NK-92 (cell line): ENCODE data around the gene GC.
"Not testable (repeated sequence)": the region's sequence is repeated elsewhere in the genome, so short reads cannot be mapped to it uniquely, and the experiment has no call there.

Experiments used
- DNase-seq: peaks from one replicate; lab custom pipeline; 2025; ENCODE audit not compliant: unreplicated experiment; lab: John Stamatoyannopoulos, UW

GC gene, protein sequence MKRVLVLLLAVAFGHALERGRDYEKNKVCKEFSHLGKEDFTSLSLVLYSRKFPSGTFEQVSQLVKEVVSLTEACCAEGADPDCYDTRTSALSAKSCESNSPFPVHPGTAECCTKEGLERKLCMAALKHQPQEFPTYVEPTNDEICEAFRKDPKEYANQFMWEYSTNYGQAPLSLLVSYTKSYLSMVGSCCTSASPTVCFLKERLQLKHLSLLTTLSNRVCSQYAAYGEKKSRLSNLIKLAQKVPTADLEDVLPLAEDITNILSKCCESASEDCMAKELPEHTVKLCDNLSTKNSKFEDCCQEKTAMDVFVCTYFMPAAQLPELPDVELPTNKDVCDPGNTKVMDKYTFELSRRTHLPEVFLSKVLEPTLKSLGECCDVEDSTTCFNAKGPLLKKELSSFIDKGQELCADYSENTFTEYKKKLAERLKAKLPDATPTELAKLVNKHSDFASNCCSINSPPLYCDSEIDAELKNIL

DNA sequence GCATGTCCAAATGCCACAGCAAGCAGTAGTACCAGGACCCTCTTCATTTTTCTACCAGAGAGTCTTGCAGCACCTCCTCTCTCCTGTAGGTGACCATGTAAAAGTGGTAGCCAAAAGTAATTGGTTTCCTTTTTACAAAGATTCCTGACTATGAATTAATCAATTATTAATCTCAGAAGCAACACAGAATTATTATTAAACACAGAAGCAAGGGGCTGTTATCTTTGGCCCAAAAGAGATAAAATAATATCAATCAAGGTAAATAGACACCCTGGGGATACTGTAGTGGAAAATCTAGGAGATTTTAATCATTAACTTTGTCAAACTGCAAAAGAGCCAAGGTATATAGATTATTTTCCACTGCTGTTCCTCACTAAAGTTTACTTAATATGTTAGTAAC is at the start of gene GC:
TSS of gene GC (minus strand) at position 108 of the 400 bp plus-strand sequence. CDS start at position 47, 61 bp downstream.
- no peak for DNase-seq

DNA sequence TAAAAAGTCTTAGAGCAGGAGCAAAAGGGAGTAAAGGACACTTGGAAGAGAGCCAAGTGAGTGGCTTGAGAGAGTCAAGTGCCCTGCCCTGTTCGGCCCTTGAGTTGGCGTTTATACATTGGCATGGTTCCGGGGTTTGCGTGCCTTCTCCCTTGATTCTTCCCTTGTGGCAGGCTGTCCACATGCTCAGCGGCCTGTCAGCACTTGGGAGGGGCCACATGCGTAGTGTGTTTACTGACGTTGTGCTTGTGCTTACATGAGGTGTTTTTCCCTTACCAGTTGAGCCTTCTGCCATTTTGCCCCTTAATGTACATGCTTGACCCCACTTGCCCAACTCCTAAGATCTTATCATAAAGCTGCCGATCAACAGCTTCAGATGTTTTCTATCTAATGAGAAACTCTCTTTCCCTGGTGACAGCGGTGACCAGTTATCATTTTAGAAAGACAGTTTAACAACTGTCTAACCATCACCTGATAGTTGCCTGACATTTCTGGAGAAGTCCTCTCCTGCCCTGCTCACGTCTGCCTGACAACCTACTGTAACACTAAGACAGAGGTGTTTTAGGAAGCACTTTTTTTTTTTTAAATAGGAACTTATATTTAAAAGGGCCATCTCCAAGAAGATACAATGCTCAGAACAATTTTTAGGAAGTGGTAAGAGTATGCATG is 49.5 kb upstream of the GC start:
- DNase-seq = no peak

DNA sequence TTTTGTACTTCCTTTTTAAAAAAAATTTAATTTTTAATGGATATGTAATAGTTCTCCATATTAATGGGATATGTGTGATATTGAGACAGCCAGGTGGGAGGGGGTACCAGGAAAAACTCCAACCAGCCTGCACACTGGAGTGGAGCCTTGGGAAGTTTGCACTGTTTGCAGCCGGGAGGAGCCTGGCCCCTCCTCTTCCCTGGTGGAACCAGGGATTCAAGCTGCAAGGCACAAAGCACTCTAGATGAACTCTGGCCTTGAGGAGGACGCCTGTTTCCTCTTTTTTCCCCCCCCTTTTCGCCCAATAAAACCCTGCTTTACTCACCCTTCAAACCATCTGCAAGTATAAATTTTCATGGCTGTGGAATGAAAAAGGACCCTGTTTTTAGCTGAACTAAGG is 48.2 kb upstream of the GC start:
- no peak for DNase-seq

DNA sequence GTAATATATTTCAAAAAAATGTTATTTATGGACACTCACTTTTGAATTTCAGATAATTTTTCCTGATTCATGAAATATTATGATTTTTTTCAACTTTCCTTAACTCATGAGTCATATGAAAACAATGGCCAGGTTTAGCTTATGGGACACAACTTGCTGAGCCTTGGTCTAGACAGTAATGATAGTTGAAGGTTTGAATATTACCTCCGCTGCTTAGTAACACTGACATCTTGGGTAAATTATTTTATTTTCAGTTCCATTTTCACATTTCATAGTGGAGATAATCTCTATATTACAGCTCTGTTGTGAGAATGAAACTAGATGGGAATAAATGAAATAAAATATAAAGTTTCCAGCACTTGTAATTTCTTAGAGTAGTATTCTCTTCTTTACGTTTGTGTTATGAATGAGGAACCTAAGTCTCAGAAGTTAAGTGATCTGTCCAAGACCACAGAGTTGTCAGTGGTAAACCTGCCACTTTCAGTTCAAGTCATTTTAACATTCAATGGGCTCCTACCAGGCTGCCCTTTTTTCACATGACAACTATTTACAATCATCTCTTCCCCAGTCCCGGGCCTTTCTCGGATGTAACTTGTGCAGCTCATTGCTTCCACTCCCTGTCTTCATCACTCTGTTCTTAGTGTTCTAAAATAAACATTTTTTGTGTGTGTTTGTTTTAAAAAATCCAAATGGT is 46.8 kb upstream of the GC start:
- no peak for DNase-seq

DNA sequence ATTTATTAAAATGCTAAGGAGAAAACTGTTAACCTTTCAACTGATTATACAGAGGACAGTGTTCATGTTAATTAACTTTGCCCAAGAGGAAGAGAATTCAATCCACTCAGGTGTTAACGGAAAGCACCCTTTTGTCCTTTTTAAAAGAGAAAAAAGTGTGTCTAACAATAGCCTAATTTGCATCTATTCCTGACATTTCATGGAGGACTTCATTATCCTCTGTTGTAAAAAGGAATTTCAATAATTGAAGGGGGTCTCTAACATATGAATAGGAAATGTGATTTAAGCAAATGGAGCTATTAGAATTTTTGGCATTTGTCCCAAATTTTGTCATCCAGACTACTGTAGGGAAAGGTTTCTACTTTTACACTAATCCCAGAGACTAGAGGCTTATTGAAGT is 44.6 kb upstream of the GC start:
- DNase-seq = no peak

DNA sequence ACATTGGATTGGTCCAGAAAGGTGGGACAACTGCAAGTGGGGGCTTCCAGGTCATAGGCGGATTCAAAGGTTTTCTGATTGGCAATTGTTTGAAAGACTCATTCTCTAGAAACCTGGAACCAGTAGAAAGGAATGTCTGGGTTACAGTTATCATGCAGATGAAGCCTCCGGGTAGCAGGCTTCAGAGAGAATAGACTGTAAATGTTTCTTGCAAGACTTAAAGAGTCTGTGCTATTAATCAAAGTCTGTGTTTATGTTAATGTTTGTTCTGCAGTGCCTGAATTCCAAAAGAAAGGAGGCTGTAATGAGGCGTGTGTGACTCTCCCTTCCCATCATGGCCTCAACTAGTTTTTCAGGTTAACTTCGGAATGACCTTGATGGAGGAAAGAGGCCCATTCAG is 43.9 kb upstream of the GC start:
- no peak for DNase-seq

DNA sequence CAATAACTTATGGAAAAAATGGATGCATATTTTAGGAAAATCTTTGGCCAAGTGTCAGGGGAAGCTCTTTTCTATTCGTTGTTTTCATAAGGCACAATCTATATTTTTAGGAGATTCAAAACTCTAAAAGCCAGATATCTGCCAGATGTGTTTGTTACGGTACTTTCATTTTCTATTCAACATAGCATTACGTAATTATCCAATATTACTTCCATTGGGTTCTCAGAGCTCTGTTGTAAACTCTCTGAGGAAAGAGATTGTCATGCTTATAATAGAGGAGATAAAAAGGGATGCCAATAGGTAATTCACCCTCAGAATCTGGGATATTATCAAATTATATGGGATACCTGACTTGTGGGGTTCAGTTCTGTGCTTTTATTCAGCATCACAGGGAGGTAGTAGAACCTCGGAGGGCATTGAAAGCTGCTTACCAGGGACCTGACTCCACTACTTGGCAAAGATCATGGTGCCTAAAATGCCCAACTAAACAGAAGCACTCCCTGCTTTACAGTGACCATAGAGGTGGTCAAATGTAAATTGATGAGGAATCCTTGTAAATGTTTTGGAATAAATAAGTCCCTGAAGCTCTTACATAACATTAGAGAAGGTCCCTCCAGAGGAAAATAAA is 32.9 kb upstream of the GC start:
- DNase-seq = no peak

DNA sequence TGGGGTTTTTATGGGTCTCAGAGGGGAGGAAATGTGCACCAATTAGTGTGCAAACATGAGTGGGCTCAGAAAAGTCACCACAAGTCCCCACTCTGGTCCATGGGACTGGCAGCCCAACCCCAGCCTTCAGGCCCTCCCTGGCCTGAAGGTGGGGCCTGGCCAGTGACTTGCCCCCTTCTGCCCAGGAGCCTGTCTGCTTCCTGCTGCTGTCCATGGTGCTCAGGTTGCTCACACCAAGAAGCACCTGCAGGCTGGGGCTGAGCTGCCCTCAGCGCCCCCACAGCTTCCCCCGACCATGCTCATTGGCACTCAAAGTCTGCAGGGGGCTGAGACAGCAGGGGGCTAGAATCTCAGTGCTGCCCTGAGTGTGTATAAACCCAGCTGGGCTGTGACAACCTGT is 30.6 kb upstream of the GC start:
- no peak for DNase-seq

DNA sequence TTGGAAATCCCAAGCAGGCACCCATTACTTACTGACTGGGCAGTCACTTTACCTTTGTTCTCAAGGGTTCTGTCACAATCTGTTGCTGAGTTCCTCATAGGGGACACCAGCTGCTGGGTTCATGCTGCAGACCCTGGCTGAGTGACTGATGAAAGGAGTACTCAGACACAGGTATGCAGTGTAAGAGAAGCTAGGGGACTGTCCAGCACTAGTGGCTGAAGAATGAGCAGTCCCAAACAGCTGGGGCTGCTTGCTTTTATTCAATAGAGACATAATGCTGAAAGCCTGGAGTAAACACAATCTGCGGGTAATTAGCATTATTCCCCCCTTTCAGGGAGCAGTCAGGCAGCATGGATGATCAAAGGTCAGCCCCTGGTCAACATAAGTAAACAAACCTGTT is 25.9 kb upstream of the GC start:
- not testable (repeated sequence) for DNase-seq

DNA sequence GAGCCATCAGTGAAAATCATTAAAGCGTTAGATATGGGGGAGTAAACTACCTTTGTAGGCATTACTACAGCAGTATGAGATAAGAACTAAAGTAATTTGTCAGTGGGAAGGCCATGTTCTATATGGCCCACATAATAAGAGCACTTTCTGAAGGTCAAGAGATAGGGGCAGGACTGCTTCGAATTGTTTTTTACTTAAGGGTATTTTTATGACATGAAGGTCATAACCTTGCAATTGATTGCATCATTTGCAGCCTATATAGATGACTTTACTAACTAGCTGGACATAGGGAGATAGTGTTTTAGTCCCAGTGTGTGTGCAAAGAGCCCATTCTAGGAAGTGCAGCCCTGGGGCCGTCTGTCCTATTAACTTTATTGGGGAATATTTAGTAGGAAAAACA is 23.6 kb upstream of the GC start:
- DNase-seq = no peak

DNA sequence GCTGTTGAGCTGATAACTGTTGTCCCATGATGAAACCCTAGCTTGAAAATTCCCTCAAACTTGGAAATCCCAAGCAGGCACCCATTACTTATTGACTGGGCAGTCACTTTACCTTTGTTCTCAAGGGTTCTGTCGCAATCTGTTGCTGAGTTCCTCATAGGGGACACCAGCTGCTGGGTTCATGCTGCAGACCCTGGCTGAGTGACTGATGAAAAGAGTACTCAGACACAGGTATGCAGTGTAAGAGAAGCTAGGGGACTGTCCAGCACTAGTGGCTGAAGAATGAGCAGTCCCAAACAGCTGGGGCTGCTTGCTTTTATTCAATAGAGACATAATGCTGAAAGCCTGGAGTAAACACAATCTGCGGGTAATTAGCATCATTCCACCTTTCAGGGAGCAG is 21.4 kb upstream of the GC start:
- not testable (repeated sequence) for DNase-seq

DNA sequence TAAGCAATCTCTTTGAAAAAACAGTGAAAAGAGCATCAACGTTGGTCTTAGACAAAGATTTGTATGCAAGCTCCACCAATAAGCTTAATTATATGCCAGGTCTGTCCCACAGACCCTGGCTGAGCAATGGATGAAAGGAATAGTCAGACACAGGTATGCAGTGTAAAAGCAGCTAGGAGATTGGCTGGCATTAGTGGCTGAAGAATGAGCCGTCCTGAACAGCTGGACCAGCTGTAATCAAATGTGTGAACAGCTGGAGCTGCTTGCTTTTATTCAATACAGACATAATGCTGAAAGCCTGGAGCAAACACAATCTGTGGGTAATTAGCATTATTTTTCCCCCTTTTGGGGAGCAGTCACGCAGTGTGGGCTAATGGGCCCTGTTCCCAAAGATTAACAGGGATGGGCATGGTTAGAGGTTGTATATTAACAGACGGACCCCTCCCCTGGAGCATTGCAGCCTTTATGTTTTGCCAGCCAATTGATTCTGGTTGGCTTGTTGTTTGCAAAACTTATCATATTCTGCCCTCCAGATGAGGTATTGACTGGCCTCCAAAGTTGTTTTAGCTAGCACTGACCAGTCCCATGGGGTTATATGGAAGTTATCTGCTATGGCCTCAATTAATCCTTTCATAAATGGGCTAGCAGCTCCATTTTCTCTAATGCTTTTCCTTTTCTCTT is 20.3 kb upstream of the GC start:
- DNase-seq = not testable (repeated sequence)

DNA sequence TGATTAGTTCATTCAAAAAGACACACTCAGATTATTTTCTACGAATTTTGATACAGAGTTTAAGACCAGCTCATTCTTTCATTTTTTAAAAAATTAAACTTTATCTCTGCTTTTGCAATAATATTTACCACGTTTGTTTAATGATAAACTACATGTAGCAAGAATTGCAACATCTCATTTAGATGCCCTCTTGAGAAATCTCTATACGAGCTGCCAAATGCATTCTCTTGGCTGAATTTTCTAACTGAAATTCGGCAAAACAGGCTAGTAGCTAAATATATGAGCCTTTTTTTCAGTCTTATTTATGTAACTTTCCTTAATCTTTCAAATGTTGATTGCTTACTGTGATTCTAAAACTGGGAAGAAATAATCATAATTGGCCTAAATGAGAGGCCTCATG is 2.1 kb upstream of the GC start:
- DNase-seq = no peak

DNA sequence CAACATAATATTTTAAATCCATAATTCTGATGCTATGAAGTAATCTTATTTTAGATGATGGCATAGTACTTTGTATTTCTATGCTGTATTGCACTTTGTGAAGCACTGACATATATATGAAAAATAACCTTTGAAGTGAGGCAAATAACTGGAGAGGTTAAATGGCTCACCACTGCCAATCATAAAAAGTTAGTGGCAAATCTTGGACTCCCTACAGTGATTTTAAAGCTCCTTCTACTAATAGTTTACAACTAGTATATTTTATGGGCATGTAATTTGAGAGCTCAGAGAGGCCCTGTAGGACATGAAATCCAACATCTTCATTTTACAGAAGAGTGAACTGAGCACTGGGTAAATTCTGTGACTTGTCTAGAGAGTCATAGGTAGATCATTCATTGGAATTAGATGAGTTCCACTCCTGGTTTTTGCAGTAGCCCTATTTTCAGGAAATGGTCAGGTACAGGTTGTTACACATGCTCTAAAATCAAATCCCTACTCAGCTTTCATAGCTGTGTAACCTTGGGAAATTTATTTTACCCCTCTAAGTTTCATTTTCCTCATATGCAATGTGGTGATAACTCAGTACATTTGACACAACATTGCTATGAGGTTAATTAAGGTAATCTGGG is 804 bp upstream of the GC start:
- DNase-seq = no peak

DNA sequence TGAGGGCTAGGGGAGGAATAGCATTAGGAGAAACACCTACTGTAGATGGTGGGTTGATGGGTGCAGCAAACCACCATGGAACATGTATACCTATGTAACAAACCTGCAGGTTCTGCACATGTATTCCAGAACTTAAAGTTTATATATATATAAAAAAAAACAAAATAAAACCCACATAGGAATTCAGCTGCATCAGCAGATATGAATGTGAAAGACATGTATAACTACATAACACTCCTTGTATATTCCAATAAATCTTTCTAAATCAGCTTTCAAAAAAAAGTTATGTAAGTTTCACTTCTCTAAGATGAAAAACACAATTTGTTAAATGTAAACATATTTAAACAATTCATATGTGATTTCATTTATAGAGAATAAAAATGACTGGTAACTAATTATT is 6.0 kb downstream of the GC start:
- DNase-seq = no peak

DNA sequence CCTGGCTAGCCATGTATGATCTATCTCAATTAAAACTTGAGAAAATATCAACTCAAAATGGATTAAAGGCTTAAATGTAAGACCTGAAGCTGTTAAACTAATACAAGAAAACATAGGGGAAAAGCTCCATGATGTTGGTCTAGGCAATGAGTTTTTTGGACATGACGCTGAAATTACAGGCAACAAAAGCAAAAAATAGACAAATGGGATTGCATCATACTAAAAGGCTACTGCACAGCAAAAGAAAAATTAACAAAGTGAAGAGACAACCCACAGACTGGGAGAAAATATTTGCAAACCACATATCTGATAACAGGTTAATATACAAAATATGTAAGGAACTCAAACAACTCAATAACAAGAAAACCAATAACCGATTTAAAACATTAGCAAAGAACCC is 8.4 kb downstream of the GC start:
- DNase-seq = no peak

DNA sequence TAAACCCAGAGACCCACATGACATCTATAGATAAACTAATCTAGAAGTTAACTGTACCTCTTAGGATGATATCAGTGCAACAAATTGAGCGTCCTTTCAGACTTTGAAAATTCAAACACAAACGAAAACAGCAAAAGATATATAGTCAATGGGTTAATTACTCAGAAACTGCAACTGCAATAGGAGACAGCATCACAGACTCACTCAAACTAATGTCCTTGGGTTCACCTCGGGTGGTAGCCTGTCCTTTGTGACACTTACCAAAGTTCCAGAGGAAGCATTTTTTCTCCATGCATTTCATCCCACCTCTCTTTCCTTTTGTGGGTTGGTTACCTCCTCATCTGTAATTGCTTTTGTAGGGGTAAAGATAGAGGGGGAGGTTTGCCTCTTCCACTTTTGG is 9.7 kb downstream of the GC start:
- DNase-seq = no peak

DNA sequence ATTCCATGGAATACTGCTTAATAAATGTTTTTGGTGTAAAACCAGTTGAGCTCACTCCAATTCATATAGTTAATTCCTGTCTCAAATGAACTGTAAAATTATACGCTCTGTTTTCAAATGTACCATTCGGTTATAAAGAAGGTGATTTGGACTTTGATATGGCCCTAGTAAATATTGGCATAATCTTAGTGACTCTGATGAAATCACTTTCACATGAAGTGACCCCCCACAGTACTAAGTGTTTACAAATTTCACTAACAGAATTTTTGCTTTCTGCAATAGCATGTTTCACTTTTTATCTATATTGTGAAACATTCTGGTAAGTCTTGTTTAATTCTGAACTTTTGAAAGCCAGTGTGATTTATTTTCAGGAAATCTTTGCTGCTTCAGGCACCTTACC is 10.9 kb downstream of the GC start:
- DNase-seq = no peak

DNA sequence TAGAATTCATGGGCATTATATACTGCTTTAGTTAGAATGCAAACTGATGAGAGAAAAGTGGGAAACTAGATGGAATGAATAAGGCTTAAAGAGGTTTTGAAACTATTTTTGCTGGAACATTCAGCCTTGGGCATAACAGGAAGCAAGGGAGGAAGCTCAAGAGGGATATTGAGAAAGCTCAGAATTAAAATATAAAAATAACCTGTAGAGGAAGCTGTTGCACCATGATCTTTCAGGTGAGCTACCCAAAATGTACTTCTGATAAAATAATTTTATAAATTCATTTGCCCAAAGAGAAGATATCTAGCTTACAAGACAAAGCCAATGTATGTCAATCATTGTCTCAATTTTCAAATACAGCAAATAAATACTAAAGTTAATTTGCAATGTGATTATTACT is 11.3 kb downstream of the GC start:
- no peak for DNase-seq

DNA sequence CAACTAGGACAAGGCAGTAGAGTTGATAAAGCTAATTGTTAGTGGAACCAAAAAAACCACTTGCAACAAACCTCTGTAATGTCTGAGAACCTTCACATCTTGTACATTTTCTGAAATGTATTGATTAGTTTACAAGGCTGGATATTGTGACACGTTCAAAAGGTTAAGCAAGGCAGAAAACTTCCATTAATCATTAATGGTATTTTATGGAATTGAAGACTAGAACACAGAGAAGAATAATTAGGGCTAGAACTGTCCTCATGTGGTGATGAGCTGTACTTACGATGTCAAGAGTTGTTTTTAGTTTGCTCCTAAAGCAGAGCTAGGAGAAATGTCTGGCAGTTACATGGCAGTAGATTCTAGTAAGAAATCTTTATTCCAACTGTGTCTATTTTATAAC is 12.3 kb downstream of the GC start:
- DNase-seq = no peak

DNA sequence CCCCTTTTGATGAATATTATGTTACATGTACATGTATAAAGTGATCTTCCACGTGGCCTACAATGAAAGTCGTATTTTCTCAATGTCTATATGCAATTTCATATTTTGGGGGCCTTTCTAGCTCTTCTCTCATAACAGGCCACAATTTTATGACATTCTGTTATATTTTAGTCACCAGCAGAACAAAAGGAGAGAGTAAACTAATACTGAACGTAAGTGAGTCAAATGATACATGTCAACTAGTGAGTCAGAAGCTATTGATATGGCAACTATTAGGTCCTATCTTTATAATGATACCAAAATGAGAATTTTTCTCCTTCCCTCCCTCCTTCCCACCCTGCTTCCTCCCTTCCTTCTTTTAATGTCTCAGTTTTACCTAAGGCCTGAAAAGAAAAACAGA is 14.4 kb downstream of the GC start:
- DNase-seq = no peak
